ENCODE results near the gene PPP2R1B.

Gene PPP2R1B

DNA sequence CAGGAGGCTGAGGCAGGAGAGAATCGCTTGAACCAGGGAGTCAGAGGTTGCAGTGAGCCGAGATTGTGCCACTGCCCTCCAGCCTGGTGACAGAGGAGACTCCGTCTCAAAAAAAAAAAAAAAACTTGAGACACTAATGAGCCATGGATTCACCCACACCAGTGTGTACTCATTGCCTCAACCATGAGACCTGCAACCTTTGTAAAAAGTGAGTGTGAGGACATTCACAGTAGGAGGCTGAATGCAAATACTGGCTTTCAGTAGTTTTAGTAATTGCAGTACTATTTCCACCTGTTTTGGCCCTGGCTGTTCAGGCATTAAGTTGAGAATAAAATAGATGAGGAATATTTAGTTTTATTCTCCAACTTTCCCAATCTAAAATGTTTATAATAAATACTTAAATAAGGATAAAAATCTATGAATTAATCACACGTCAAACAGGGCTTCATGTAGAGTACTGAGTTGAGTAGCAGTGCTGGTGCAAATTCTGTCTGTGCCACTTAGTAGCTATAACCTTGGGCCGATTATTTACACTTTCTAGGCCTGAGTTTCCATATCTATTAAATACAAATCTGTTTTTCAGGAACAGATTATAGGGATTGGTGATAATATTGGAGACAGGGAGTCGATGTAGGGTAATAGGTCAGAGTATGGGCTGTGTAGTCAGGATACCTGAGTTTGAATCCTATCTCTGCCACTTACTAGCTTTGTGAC is 72.8 kb downstream of the PPP2R1B start:
- DNase-seq (ENCODE audit: low read depth in 2 of 2), result no peak

DNA sequence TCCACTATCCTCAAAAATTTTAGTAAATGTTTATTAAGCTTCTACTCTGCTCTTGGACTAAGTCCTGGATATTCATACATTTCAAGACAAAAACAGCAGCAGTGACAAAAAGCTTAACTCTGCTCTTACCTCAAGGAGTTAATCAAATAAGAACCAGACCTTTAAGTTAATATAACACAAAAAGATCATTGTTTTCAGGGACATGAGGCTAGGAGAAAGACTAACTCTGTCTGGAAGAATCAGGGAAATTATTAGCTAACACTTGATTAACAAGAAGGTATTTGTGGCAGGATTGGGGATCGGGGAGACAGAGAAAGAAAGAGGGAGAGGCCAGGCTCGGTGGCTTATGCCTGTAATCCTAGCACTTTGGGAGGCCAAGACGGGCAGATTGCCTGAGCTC is 74.4 kb downstream of the PPP2R1B start:
- no peak for DNase-seq (ENCODE audit: low read depth in 2 of 2)

DNA sequence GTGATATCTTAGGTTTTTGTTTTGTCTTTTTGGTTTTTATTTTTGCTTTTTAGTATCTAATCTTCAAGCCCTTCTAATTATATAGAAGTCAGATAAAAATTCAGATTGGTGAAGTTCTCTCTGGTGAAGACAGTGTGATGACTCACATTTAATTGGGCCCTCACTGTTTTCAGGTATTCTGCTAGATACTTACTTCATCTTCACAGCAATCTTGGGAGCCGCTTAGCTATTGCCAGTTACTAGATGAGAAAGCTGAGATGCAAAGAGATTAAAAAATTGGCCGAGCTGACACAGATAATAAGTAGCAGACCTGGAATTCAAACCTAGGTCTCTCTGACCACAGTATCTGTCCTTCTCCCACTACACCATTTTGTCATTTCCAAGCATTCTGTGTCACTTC is 75.0 kb downstream of the PPP2R1B start:
- no peak for DNase-seq (ENCODE audit: low read depth in 2 of 2)

- DNase-seq (ENCODE audit: low read depth in 2 of 2), result no peak
These were observed 78.2 kb downstream of the PPP2R1B start for GRCh38 chr11:111688013-111688412.

GRCh38 chr11:111684251-111684650 is 81.9 kb downstream of the PPP2R1B start:
- DNase-seq (ENCODE audit: low read depth in 2 of 2), result no peak

- no peak for DNase-seq (ENCODE audit: low read depth in 2 of 2)
These were observed 82.4 kb downstream of the PPP2R1B start for GRCh38 chr11:111683806-111684205.

- DNase-seq (ENCODE audit: low read depth in 2 of 2), result no peak
These were observed 85.6 kb downstream of the PPP2R1B start for GRCh38 chr11:111680486-111681175.

Measured in fibroblast of skin of left biceps (primary cell).